Neural progenitor cell (in vitro differentiated cells): ENCODE measurements around the gene FBXW2.

Experiments
- CTCF ChIP-seq: fragments of 200-600 bp; sonication (generic); IDR thresholded peaks from 2 replicates; pipeline ENCODE4 v1.5.1; 2017; ENCODE audit warnings: antibody characterized with exemption, mild to moderate bottlenecking
- EZH2 ChIP-seq: fragments of 200-600 bp; sonication (generic); IDR thresholded peaks from 2 replicates; pipeline ENCODE4 v1.6.1; 2017; ENCODE audit warnings: antibody characterized with exemption, mild to moderate bottlenecking, moderate library complexity

- TF ChIP-seq CTCF (peak; percentile 46), EZH2 (no peak)
Observed at GRCh38 chr9:120729791-120730241, 63.4 kb downstream of the FBXW2 start.
